B cell (primary cell): ENCODE data around the gene BTBD1. TPM values are rescaled to one million over a fixed set of nuclear protein-coding genes. Genes with fewer than 3 reads are reported as not detected.

Experiments
- ATAC-seq: fragments of 200-7000 bp; cut with Tn5 transposase; one replicate; pipeline ENCODE4 v1.10.0; 2021; ENCODE audit warnings: low read depth, mild to moderate bottlenecking, moderate number of reproducible peaks, moderate library complexity
- CTCF ChIA-PET: fragments of 350-600 bp; sonication (Branson Sonifier 250); formaldehyde crosslinking; loops from one replicate; lab custom pipeline; 2021; ENCODE audit warnings: antibody characterized with exemption, inconsistent platforms; lab: Charles Lee
- POLR2A ChIA-PET: fragments of 350-600 bp; sonication (Branson Sonifier 250); formaldehyde crosslinking; loops from one replicate; lab custom pipeline; 2021; ENCODE audit warnings: antibody characterized with exemption; lab: Charles Lee
- DNase-seq: peaks from one replicate; pipeline ENCODE4 v3.0.0; 2013
- H2AFZ ChIP-seq: 2 replicates; pipeline ENCODE4 v1.6.1; 2012; ENCODE audit warnings: mild to moderate bottlenecking, low read depth, low read length; ENCODE audit not compliant: insufficient read depth, poor library complexity, severe bottlenecking
- H3K27ac ChIP-seq, 2 donors: 1 replicate in 1 of 2; 2 replicates in 1 of 2; pipeline ENCODE4 v1.5.1; 2012 to 2013; ENCODE audit warnings: low read length in 2 of 2, mild to moderate bottlenecking in 2 of 2, moderate library complexity in 1 of 2
- H3K27me3 ChIP-seq, 4 experiments: fragments of 200-600 bp in 1 of 4; sonication (generic) in 1 of 4; replicated peaks in 1 of 4; 1 replicate in 2 of 4; 2 replicates in 2 of 4; pipeline versions ENCODE4 v1.6.1 to v1.7.0; 2013 to 2016; ENCODE audit warnings: low read length in 3 of 4, mild to moderate bottlenecking in 2 of 4, mixed read lengths in 1 of 4, moderate library complexity in 1 of 4; ENCODE audit not compliant: insufficient read depth in 4 of 4, control insufficient read depth in 3 of 4; ENCODE audit errors: control extremely low read depth in 1 of 4
- H3K36me3 ChIP-seq, 2 experiments: replicated peaks in 1 of 2; 1 replicate in 1 of 2; 2 replicates in 1 of 2; pipeline versions ENCODE4 v1.6.1 to v1.7.1; 2013; ENCODE audit warnings: low read length in 1 of 2; ENCODE audit not compliant: insufficient read depth in 2 of 2, control insufficient read depth in 1 of 2; ENCODE audit errors: control extremely low read depth in 1 of 2, extremely low read depth in 1 of 2
- H3K4me1 ChIP-seq, 2 donors: fragments of 200-600 bp in 1 of 2; sonication (generic) in 1 of 2; 1 replicate in 1 of 2; 2 replicates in 1 of 2; pipeline versions ENCODE4 v1.5.1 to v1.6.1; 2013 to 2017; ENCODE audit warnings: low read length in 2 of 2; ENCODE audit not compliant: control insufficient read depth in 2 of 2, insufficient read depth in 2 of 2
- H3K4me2 ChIP-seq: replicated peaks from 2 replicates; pipeline ENCODE3; 2012; ENCODE audit warnings: mild to moderate bottlenecking, low read depth, low read length; ENCODE audit not compliant: poor library complexity, severe bottlenecking
- H3K4me3 ChIP-seq, 5 experiments: fragments of 200-600 bp in 1 of 5; sonication (generic) in 1 of 5; 1 replicate in 3 of 5; 2 replicates in 2 of 5; pipeline versions ENCODE4 v1.5.1 to v1.7.0; 2011 to 2016; ENCODE audit warnings: low read length in 4 of 5, mild to moderate bottlenecking in 4 of 5, low read depth in 2 of 5, control low read depth in 1 of 5, moderate library complexity in 1 of 5; ENCODE audit not compliant: insufficient read depth in 1 of 5; ENCODE audit errors: control extremely low read depth in 1 of 5, extremely low read depth in 1 of 5
- H3K79me2 ChIP-seq: fragments of 200-600 bp; sonication (generic); one replicate; pipeline ENCODE4 v1.6.0; 2016; ENCODE audit warnings: low read length; ENCODE audit not compliant: control insufficient read depth, insufficient read depth
- H3K9ac ChIP-seq: fragments of 200-600 bp; sonication (generic); 2 replicates; pipeline ENCODE4 v1.6.1; 2017; ENCODE audit warnings: mild to moderate bottlenecking, low read length, moderate library complexity
- H3K9me3 ChIP-seq, 3 donors: one replicate each; pipeline versions ENCODE4 v1.6.1 to v1.7.1; 2013; ENCODE audit warnings: low read length in 2 of 3; ENCODE audit not compliant: control insufficient read depth in 2 of 3, insufficient read depth in 1 of 3; ENCODE audit errors: control extremely low read depth in 1 of 3
- H4K20me1 ChIP-seq: 2 replicates; pipeline ENCODE4 v1.6.0; 2012; ENCODE audit warnings: mild to moderate bottlenecking, low read length; ENCODE audit not compliant: insufficient read depth, control insufficient read depth, poor library complexity, severe bottlenecking
- H3K27ac Mint-ChIP-seq: one replicate; pipeline ENCODE4 v1.8.0; 2021; ENCODE audit warnings: mixed read lengths
- H3K27me3 Mint-ChIP-seq: one replicate; pipeline ENCODE4 v1.8.0; 2021; ENCODE audit warnings: mixed read lengths
- H3K4me1 Mint-ChIP-seq: one replicate; pipeline ENCODE4 v1.8.0; 2021; ENCODE audit warnings: mixed read lengths
- H3K4me3 Mint-ChIP-seq: one replicate; pipeline ENCODE4 v1.8.0; 2021; ENCODE audit warnings: mixed read lengths
- H3K9me3 Mint-ChIP-seq: one replicate; pipeline ENCODE4 v1.8.0; 2022; ENCODE audit warnings: mixed read lengths; ENCODE audit not compliant: insufficient read depth
- CTCF ChIP-seq: fragments of 200-600 bp; IDR thresholded peaks from one replicate; pipeline ENCODE4 v1.8.0; 2022; ENCODE audit warnings: antibody characterized with exemption, mild to moderate bottlenecking
- EZH2 ChIP-seq: IDR thresholded peaks from 2 replicates; pipeline ENCODE4 v1.6.1; 2012; ENCODE audit warnings: borderline replicate concordance, low read depth, mild to moderate bottlenecking, moderate library complexity, low read length; ENCODE audit not compliant: insufficient read depth, poor library complexity, severe bottlenecking
- WGBS: methylation state at CpG from one replicate; pipeline ENCODE4 v1.1.5; 2013; ENCODE audit warnings: missing lambda C conversion rate; ENCODE audit not compliant: insufficient coverage; 5-methylcytosine and 5-hydroxymethylcytosine counted together
- intact Hi-C: fragments of 100-400 bp; cut with micrococcal nuclease; formaldehyde crosslinking; loops from one replicate; pipeline ENCODE4 v1.10.0; 2022
- polyA plus RNA-seq: library from polyadenylated mRNA; depleted of rRNA; stranded (reverse); fragments of >200 nt; gene quantifications from 2 replicates; pipeline ENCODE4 v1.2.3, GENCODE V29; 2012
- total RNA-seq, 2 donors: library from RNA; stranded (reverse); fragments of 120-200 nt in 1 of 2; gene quantifications; 1 replicate in 1 of 2; 2 replicates in 1 of 2; pipeline versions ENCODE4 v1.2.3 to v1.2.4, GENCODE V29; 2013 to 2022

BTBD1 gene
- total and polyA plus RNA-seq, 2 donors (not counting 1 experiment from before 2014, with no cell fraction given): 20.7 to 47.5 TPM

- TF ChIP-seq CTCF (no peak), EZH2 (no peak)
- Mint-ChIP-seq H3K4me3 (no peak overlapping the region), H3K27me3 (no peaks in the 10 kb centered on the region), H3K27ac (no peak overlapping the region), H3K9me3 (no peaks in the 10 kb centered on the region), H3K4me1 (peaks cover 13% of the 10 kb centered on the region)
- Histone ChIP-seq H3K9me3 (no peaks in the 10 kb centered on the region), H3K36me3 (peaks cover 10 to 37% of the 10 kb centered on the region in 2 experiments), H3K4me1 (peaks cover 7 to 9% of the 10 kb centered on the region in 2 donors), H3K27me3 (no peaks in the 10 kb centered on the region), H2AFZ (no peak overlapping the region), H3K4me2 (no peak overlapping the region), H3K9ac (no peak overlapping the region), H3K79me2 (peaks cover 93% of the 10 kb centered on the region), H3K27ac (no peak overlapping the region), H4K20me1 (peaks cover 66% of the 10 kb centered on the region), H3K4me3 (no peak overlapping the region)
- DNase-seq: no peak
- no peak for ATAC-seq
- no CpG with 5 or more reads among the region's 1 CpG for WGBS
- intact Hi-C loops: no loop called here
- ChIA-PET CTCF (no interaction called here), POLR2A (no interaction called here)
Observed at GRCh38 chr15:83057002-83057401, 10.1 kb downstream of the BTBD1 start.

GRCh38 chr15:83053151-83053550 lies 13.9 kb downstream of the BTBD1 start:
- Histone ChIP-seq H3K9me3 (no peaks in the 10 kb centered on the region), H3K36me3 (peaks cover 20 to 46% of the 10 kb centered on the region in 2 experiments), H3K79me2 (peaks cover 71% of the 10 kb centered on the region), H3K4me3 (no peak overlapping the region), H2AFZ (no peak overlapping the region), H4K20me1 (peaks cover 49% of the 10 kb centered on the region), H3K4me1 (no peaks in the 10 kb centered on the region), H3K27me3 (no peaks in the 10 kb centered on the region), H3K27ac (no peak overlapping the region), H3K9ac (no peak overlapping the region), H3K4me2 (no peak overlapping the region)
- ATAC-seq: no peak
- TF ChIP-seq CTCF (no peak), EZH2 (no peak)
- ChIA-PET CTCF (no interaction called here), POLR2A (no interaction called here)
- intact Hi-C loops: no loop called here
- peaks cover 10% of the 10 kb centered on the region for H3K4me1 Mint-ChIP-seq
- no peak for DNase-seq
- H3K27me3 Mint-ChIP-seq: no peaks in the 10 kb centered on the region
- H3K4me3 Mint-ChIP-seq: no peak overlapping the region
- no peak overlapping the region for H3K27ac Mint-ChIP-seq
- H3K9me3 Mint-ChIP-seq: no peaks in the 10 kb centered on the region
